Hepatocyte (in vitro differentiated cells): Measurements from ENCODE around the gene NECAB2. TPM values are rescaled to one million over a fixed set of nuclear protein-coding genes. Genes with fewer than 3 reads are reported as not detected.
A peak's percentile ranks its signal among the peaks of the same experiment; 100 is the strongest.

Experiments used
- DNase-seq: peaks from one replicate; pipeline ENCODE4 v3.0.0-alpha.2; 2016; ENCODE audit warnings: low spot score
- H2AFZ ChIP-seq: fragments of 200-600 bp; sonication (generic); 2 replicates; pipeline ENCODE4 v1.6.0; 2016; ENCODE audit warnings: antibody characterized with exemption, mild to moderate bottlenecking
- H3K27ac ChIP-seq: fragments of 200-600 bp; sonication (generic); 2 replicates; pipeline ENCODE4 v1.5.1; 2016; ENCODE audit warnings: mild to moderate bottlenecking
- H3K27me3 ChIP-seq: fragments of 200-600 bp; sonication (generic); 2 replicates; pipeline ENCODE4 v1.6.1; 2016
- H3K36me3 ChIP-seq: fragments of 200-600 bp; sonication (generic); replicated peaks from 2 replicates; pipeline ENCODE4 v1.5.1; 2016; ENCODE audit warnings: low read depth; ENCODE audit not compliant: insufficient read depth
- H3K4me1 ChIP-seq: fragments of 200-600 bp; sonication (generic); 2 replicates; pipeline ENCODE4 v1.5.1; 2016; ENCODE audit warnings: mild to moderate bottlenecking, moderate library complexity; ENCODE audit not compliant: insufficient read depth
- H3K4me2 ChIP-seq: fragments of 200-600 bp; sonication (generic); 2 replicates; pipeline ENCODE4 v1.6.0; 2016
- H3K4me3 ChIP-seq: fragments of 200-600 bp; sonication (generic); 2 replicates; pipeline ENCODE4 v1.5.1; 2016; ENCODE audit warnings: mild to moderate bottlenecking
- H3K79me2 ChIP-seq: fragments of 200-600 bp; sonication (generic); 2 replicates; pipeline ENCODE4 v1.6.0; 2017; ENCODE audit warnings: mild to moderate bottlenecking
- H3K9me2 ChIP-seq: fragments of 200-600 bp; sonication (generic); replicated peaks from 2 replicates; pipeline ENCODE4 v1.6.0; 2017; ENCODE audit warnings: mild to moderate bottlenecking; ENCODE audit not compliant: insufficient read depth
- H3K9me3 ChIP-seq: fragments of 200-600 bp; sonication (generic); 2 replicates; pipeline ENCODE4 v1.5.1; 2016; ENCODE audit warnings: low read depth, mild to moderate bottlenecking
- H4K20me1 ChIP-seq: fragments of 200-600 bp; sonication (generic); 2 replicates; pipeline ENCODE4 v1.6.0; 2016; ENCODE audit warnings: mild to moderate bottlenecking; ENCODE audit not compliant: insufficient read depth, poor library complexity, severe bottlenecking
- CTCF ChIP-seq: fragments of 200-600 bp; sonication (generic); IDR thresholded peaks from 2 replicates; pipeline ENCODE4 v1.5.1; 2016; ENCODE audit warnings: antibody characterized with exemption, mild to moderate bottlenecking; ENCODE audit not compliant: poor library complexity
- EZH2 ChIP-seq: fragments of 200-600 bp; sonication (generic); IDR thresholded peaks from 2 replicates; pipeline ENCODE4 v1.6.1; 2016; ENCODE audit warnings: antibody characterized with exemption, mild to moderate bottlenecking, borderline replicate concordance
- EZH2phosphoT487 ChIP-seq: fragments of 200-600 bp; sonication (generic); IDR thresholded peaks from one replicate; pipeline ENCODE4 v1.6.1; 2018; ENCODE audit warnings: antibody characterized with exemption, mild to moderate bottlenecking, low read depth, moderate library complexity; ENCODE audit not compliant: unreplicated experiment, severe bottlenecking
- WGBS: methylation state at CpG from one replicate; pipeline ENCODE4 v1.1.6; 2016; ENCODE audit warnings: low lambda C conversion rate; ENCODE audit errors: missing lambda C conversion rate; 5-methylcytosine and 5-hydroxymethylcytosine counted together
- polyA plus RNA-seq: library from polyadenylated mRNA; unstranded; fragments of >200 nt; fragmentation: Nextera tagmentation; extraction: Ambion mirVana; gene quantifications from 2 replicates; pipeline ENCODE4 v1.2.1, GENCODE V29; 2016
- total RNA-seq: library from RNA; depleted of rRNA; stranded (reverse); fragments of >200 nt; gene quantifications from 2 replicates; pipeline ENCODE4 v1.2.3, GENCODE V29; 2014

Gene NECAB2
- total and polyA plus RNA-seq, 2 experiments from 2014 or later, result 1.1 TPM; not detected in 1

GRCh38 chr16:83954577-83955016, 13.4 kb upstream of the NECAB2 start:
- H3K4me3 ChIP-seq, result no peak overlapping the region
- H3K4me1 ChIP-seq, result peaks cover 12% of the 10 kb centered on the region
- no peaks in the 10 kb centered on the region for H3K9me2 ChIP-seq
- H3K9me3 ChIP-seq, result no peaks in the 10 kb centered on the region
- H3K27me3 ChIP-seq, result no peaks in the 10 kb centered on the region
- no peak overlapping the region for H2AFZ ChIP-seq
- H4K20me1 ChIP-seq, result no peaks in the 10 kb centered on the region
- H3K36me3 ChIP-seq, result no peaks in the 10 kb centered on the region
- H3K4me2 ChIP-seq, result peak overlapping the region; percentile 80
- TF ChIP-seq CTCF (no peak), EZH2 (no peak), EZH2phosphoT487 (no peak)
- no peaks in the 10 kb centered on the region for H3K79me2 ChIP-seq
- peak overlapping the region; percentile 88 for H3K27ac ChIP-seq
- WGBS, result 58% methylated on average over 7 of the region's 9 CpGs
- peak; percentile 85 for DNase-seq

GRCh38 chr16:83955218-83956130, 12.6 kb upstream of the NECAB2 start:
- Histone ChIP-seq H3K27me3 (no peaks in the 10 kb centered on the region), H3K4me3 (no peak overlapping the region), H3K27ac (no peak overlapping the region), H3K79me2 (no peaks in the 10 kb centered on the region), H3K4me1 (peaks cover 12% of the 10 kb centered on the region), H2AFZ (no peak overlapping the region), H3K36me3 (no peaks in the 10 kb centered on the region), H3K9me3 (no peaks in the 10 kb centered on the region), H3K9me2 (no peaks in the 10 kb centered on the region), H3K4me2 (peak overlapping the region; percentile 80), H4K20me1 (no peaks in the 10 kb centered on the region)
- no peak for DNase-seq
- TF ChIP-seq EZH2phosphoT487 (no peak), EZH2 (no peak), CTCF (no peak)
- WGBS, result 84% methylated on average over 23 of the region's 23 CpGs

GRCh38 chr16:83956336-83957289, 11.4 kb upstream of the NECAB2 start:
- no peak for TF ChIP-seq EZH2phosphoT487
- peak; percentile 85 for TF ChIP-seq CTCF
- peak; percentile 87 for DNase-seq
- Histone ChIP-seq H3K9me3 (no peaks in the 10 kb centered on the region), H3K27me3 (no peaks in the 10 kb centered on the region), H3K27ac (no peak overlapping the region), H3K4me1 (peaks cover 12% of the 10 kb centered on the region), H3K36me3 (no peaks in the 10 kb centered on the region), H3K4me2 (no peak overlapping the region), H3K9me2 (no peaks in the 10 kb centered on the region), H3K79me2 (no peaks in the 10 kb centered on the region), H4K20me1 (no peaks in the 10 kb centered on the region), H2AFZ (no peak overlapping the region), H3K4me3 (no peak overlapping the region)
- 51% methylated on average over 22 of the region's 22 CpGs for WGBS
